Natural killer cell treated with Interleukin-12 subunit alpha and Interleukin-12 subunit beta and Interleukin-15 and Interleukin-18, amount 100 ng/mL, for 72 hours (primary cell): ENCODE results near the gene DKKL1. TPM values are rescaled to one million over a fixed set of nuclear protein-coding genes. Genes with fewer than 3 reads are reported as not detected.

ENCODE experiments used
- ATAC-seq, 2 donors: fragments of 150-1000 bp; cut with Tn5 transposase in 1 of 2; sonication (Bioruptor Pico), chemical (Tn5 transposase) in 1 of 2; 2 replicates each; pipeline ENCODE4 v1.10.0; 2021
- DNase-seq: peaks from one replicate; pipeline ENCODE4 v3.0.0; 2022; ENCODE audit warnings: low spot score
- H3K27ac Mint-ChIP-seq, 2 donors: 1 replicate in 1 of 2; 2 replicates in 1 of 2; pipeline ENCODE4 v1.8.0; 2022; ENCODE audit warnings: mixed read lengths in 2 of 2, mild to moderate bottlenecking in 1 of 2, moderate library complexity in 1 of 2
- H3K27me3 Mint-ChIP-seq, 2 donors: 1 replicate in 1 of 2; 2 replicates in 1 of 2; pipeline ENCODE4 v1.8.0; 2022; ENCODE audit warnings: mixed read lengths in 2 of 2
- H3K36me3 Mint-ChIP-seq: one replicate; pipeline ENCODE4 v1.8.0; 2022; ENCODE audit warnings: mixed read lengths
- H3K4me1 Mint-ChIP-seq, 2 donors: 1 replicate in 1 of 2; 2 replicates in 1 of 2; pipeline ENCODE4 v1.8.0; 2022; ENCODE audit warnings: low read depth in 2 of 2, mixed read lengths in 2 of 2, mild to moderate bottlenecking in 1 of 2
- H3K4me3 Mint-ChIP-seq: one replicate; pipeline ENCODE4 v1.8.0; 2022; ENCODE audit warnings: mixed read lengths
- H3K9me3 Mint-ChIP-seq: 2 replicates; pipeline ENCODE4 v1.8.0; 2022; ENCODE audit warnings: mixed read lengths
- total RNA-seq, 2 donors: library from RNA; stranded (reverse); gene quantifications; one replicate each; pipeline ENCODE4 v1.2.3, GENCODE V29; 2022

Gene DKKL1
- total RNA-seq, 2 donors from 2014 or later: not detected

GRCh38 chr19:49342291-49342721 is 21.4 kb upstream of the DKKL1 start:
- ATAC-seq (no peak), DNase-seq (no peak)
- Mint-ChIP-seq H3K4me3 (no peak overlapping the region), H3K9me3 (no peaks in the 10 kb centered on the region), H3K27me3 (no peaks in the 10 kb centered on the region), H3K36me3 (peaks cover 12% of the 10 kb centered on the region), H3K27ac (no peak overlapping the region), H3K4me1 (peaks cover 38 to 49% of the 10 kb centered on the region in 2 donors)

- no peak for DNase-seq
- no peaks in the 10 kb centered on the region for H3K9me3 Mint-ChIP-seq
- H3K27me3 Mint-ChIP-seq: no peaks in the 10 kb centered on the region
- H3K4me1 Mint-ChIP-seq: peaks cover 31 to 48% of the 10 kb centered on the region in 2 donors
- no peak overlapping the region for H3K27ac Mint-ChIP-seq
- no peak for ATAC-seq
- peaks cover 7% of the 10 kb centered on the region for H3K36me3 Mint-ChIP-seq
- H3K4me3 Mint-ChIP-seq: no peak overlapping the region
Measured at GRCh38 chr19:49343123-49343522, 20.6 kb upstream of the DKKL1 start.

DNA sequence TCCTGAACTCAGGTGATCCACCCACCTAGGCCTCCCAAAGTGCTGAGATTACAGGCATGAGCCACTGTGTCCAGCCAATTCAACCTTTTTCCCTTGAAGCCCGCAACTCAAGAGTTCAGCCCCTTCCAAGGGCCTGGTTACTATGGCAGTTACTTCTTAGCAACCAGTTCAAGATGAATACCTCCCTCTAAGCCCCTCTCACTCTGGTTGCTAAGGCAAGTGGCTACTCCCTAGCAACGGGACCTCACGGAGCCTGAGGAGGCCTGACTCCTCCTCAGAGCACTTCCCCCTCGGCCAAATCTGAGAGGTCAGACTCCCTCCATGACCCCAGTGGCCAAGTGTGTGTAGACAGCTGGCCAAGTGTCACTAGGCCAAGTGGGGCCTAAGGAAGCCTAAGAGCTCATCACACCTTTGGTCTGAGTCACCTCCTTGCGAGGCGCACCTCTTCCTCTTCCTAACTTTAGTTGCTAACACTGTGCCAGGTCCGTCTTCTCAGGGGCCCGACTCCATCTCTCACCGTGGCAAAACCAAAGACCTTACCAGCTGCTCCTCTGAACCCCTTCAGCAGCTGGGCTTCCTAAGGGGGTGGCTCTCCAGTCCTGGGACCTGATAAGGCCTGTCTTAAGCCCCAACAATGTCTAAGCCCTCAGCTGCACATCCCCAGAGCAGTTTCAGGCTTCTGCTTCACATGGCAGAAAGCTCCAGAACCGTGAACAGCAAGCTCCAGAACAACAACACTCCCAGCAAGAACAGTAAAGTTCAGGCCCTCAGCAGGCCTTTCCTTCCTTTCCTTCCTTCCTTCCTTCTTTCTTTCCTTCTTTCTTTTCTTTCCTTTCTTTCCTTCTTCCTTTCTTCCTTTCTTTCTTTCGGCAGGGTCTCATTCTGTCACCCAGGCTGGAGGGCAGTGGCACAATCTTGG is 18.9 kb upstream of the DKKL1 start:
- Mint-ChIP-seq H3K27ac (peak overlapping the region; percentile 46 to 81), H3K36me3 (peaks cover 7% of the 10 kb centered on the region), H3K4me1 (peaks cover 26 to 39% of the 10 kb centered on the region in 2 donors), H3K9me3 (no peaks in the 10 kb centered on the region), H3K4me3 (peak overlapping the region; percentile 15), H3K27me3 (no peaks in the 10 kb centered on the region)
- ATAC-seq: peak; percentile 75 to 80
- no peak for DNase-seq

DNA sequence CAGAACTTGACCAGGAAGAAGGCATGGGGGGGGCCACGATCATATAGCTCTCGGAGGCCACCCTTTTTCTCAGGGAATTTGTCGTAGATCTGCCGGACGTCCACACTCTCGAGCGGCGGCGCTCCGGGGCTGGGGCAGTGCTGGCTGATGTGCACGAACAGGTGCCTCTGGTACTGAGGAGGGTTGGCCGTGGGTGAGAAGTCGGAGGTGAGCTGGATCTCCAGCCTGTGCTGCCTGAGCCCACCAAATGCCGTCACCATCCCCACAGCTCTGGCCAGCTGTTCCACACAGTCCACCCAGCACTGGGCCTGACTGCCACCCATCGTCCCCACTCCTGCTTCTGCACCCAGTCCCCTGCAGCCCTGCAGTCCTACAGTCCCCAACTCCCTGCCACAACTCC is 16.5 kb upstream of the DKKL1 start:
- Mint-ChIP-seq H3K4me3 (no peak overlapping the region), H3K36me3 (no peaks in the 10 kb centered on the region), H3K27ac (no peak overlapping the region), H3K9me3 (no peaks in the 10 kb centered on the region), H3K4me1 (peaks cover 16 to 26% of the 10 kb centered on the region in 2 donors), H3K27me3 (no peaks in the 10 kb centered on the region)
- no peak for ATAC-seq
- DNase-seq: no peak

- H3K4me1 Mint-ChIP-seq: peaks cover 14 to 23% of the 10 kb centered on the region in 2 donors
- DNase-seq (no peak), ATAC-seq (peak; percentile 60 to 65)
- no peak overlapping the region for H3K27ac Mint-ChIP-seq
- H3K36me3 Mint-ChIP-seq: no peaks in the 10 kb centered on the region
- H3K9me3 Mint-ChIP-seq: no peaks in the 10 kb centered on the region
- H3K4me3 Mint-ChIP-seq: no peak overlapping the region
- H3K27me3 Mint-ChIP-seq: no peaks in the 10 kb centered on the region
Measured at GRCh38 chr19:49347835-49348234, 15.8 kb upstream of the DKKL1 start.

GRCh38 chr19:49348305-49349189 is 15.1 kb upstream of the DKKL1 start:
- Mint-ChIP-seq H3K9me3 (no peaks in the 10 kb centered on the region), H3K27ac (no peak overlapping the region), H3K4me1 (peaks cover 11 to 19% of the 10 kb centered on the region in 2 donors), H3K36me3 (no peaks in the 10 kb centered on the region), H3K27me3 (peaks cover 0 to 3% of the 10 kb centered on the region in 2 donors), H3K4me3 (no peak overlapping the region)
- ATAC-seq: no peak
- no peak for DNase-seq

DNA sequence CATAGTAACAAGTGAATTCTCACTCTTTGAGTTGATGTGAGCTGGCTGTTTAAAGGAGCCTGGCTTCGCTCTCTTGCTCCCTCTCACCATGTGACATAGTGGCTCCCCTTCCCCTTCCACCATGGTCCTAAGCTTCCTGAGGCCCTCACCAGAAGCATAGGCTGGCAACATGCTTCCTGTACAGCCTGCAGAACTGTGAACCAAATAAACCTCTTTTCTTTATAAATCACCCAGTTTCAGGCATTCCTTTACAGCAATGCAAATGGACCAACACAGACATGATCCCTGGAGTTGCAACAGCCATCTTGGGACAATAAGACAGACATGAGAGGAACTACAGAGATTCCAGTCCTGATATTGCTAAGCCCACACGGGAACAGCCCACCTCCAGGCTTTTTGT is 14.1 kb upstream of the DKKL1 start:
- Mint-ChIP-seq H3K36me3 (no peaks in the 10 kb centered on the region), H3K4me3 (no peak overlapping the region)

DNA sequence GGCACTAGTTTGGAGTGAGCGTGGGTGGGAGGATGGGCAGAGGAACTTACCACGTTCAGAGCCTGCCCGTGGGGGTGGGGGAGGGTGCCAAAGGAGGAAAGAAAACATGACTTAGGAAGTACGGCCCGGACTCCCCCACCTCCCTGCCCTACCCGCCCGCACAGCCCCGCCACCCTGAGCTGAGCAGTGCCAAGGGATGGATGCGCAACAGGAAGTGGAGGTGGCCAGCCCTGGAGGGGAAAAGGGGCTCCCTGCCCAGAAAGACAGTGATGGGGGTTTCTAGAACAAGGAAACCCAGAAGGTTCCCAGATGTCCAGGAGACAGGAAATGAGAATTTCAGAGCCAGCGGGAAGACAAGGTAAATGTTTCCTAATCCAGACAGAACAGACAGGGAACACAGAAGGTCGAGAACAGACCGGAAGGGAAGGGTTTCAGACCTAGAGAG is 7.7 kb upstream of the DKKL1 start:
- Mint-ChIP-seq H3K4me1 (peaks cover 18 to 27% of the 10 kb centered on the region in 2 donors), H3K27me3 (peaks cover 18 to 21% of the 10 kb centered on the region in 2 donors), H3K27ac (peak overlapping the region in 1 of 2 donors; percentile 56), H3K36me3 (no peaks in the 10 kb centered on the region), H3K4me3 (peak overlapping the region; percentile 24), H3K9me3 (no peaks in the 10 kb centered on the region)
- ATAC-seq (no peak), DNase-seq (no peak)

More for the DNA sequence above, 14.1 kb upstream of the DKKL1 start:
- peaks cover 1 to 3% of the 10 kb centered on the region in 2 donors for H3K27me3 Mint-ChIP-seq
- DNase-seq: no peak
- peaks cover 9 to 15% of the 10 kb centered on the region in 2 donors for H3K4me1 Mint-ChIP-seq
- H3K27ac Mint-ChIP-seq: no peak overlapping the region
- H3K9me3 Mint-ChIP-seq: no peaks in the 10 kb centered on the region
- no peak for ATAC-seq

GRCh38 chr19:49356382-49356781 is 7.3 kb upstream of the DKKL1 start:
- Mint-ChIP-seq H3K27ac (no peak overlapping the region), H3K4me3 (peak overlapping the region; percentile 24), H3K4me1 (peaks cover 21 to 29% of the 10 kb centered on the region in 2 donors), H3K27me3 (peaks cover 21% of the 10 kb centered on the region in 2 donors), H3K9me3 (no peaks in the 10 kb centered on the region), H3K36me3 (no peaks in the 10 kb centered on the region)
- no peak for DNase-seq
- no peak for ATAC-seq

GRCh38 chr19:49357186-49357585 is 6.5 kb upstream of the DKKL1 start:
- ATAC-seq: no peak
- H3K27ac Mint-ChIP-seq: no peak overlapping the region
- no peaks in the 10 kb centered on the region for H3K36me3 Mint-ChIP-seq
- H3K4me3 Mint-ChIP-seq: no peak overlapping the region
- peaks cover 27 to 29% of the 10 kb centered on the region in 2 donors for H3K4me1 Mint-ChIP-seq
- peaks cover 21 to 27% of the 10 kb centered on the region in 2 donors for H3K27me3 Mint-ChIP-seq
- DNase-seq: no peak
- H3K9me3 Mint-ChIP-seq: no peaks in the 10 kb centered on the region

DNA sequence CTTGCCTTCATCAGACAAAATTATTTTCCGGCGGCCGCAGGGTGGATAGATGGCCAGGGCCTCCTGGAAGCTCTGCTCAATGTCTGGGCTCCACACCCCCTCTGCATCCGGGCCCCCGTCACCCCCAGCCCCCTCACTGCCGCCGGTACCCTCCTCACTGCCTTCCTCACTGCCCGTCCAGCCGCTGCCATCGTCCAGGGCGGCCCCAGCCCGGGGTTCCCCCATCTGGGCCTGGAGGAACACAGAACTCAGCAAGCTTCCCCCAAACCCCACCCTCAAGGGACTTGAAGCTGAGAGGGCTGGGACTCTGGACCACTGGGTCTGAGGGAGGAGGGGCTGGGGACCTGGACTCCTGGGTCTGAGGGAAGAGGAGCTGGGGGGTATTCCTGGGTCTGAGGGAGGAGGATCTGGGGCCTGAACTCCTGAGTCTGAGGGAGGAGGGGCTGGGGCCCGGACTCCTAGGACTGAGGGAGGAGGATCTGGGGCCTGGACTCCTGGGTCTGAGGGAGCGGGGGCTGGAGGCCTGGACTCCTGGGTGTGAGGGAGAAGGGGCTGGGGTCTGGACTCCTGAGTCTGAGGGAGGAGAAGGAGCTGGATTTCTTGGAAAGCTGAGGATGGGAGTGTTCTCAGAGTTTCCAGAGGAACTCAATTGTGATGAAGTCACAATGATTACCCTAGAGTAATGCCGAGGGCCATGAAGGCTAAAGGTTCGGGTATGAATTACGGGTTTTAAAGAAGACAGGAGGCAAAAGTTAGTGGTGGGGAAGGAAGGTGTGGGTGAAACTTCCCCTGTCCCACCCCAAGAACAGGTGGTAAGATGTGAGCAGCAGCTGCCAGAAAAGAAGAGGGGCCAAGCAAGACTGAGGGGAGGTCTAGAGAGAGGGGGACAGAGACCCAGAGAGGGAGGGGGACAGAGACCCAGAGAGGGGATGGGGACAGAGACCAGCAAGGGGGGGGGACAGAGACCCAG is 3.5 kb upstream of the DKKL1 start:
- no peak for ATAC-seq

GRCh38 chr19:49361438-49362047 is 2.1 kb upstream of the DKKL1 start:
- H3K27me3 Mint-ChIP-seq: peaks cover 7 to 21% of the 10 kb centered on the region in 2 donors
- DNase-seq: no peak
- peaks cover 18 to 20% of the 10 kb centered on the region in 2 donors for H3K4me1 Mint-ChIP-seq
- H3K9me3 Mint-ChIP-seq: no peaks in the 10 kb centered on the region
- no peaks in the 10 kb centered on the region for H3K36me3 Mint-ChIP-seq
- no peak for ATAC-seq
- no peak overlapping the region for H3K27ac Mint-ChIP-seq
- peak overlapping the region; percentile 42 for H3K4me3 Mint-ChIP-seq

More for the DNA sequence above, 3.5 kb upstream of the DKKL1 start:
- Mint-ChIP-seq H3K9me3 (no peaks in the 10 kb centered on the region), H3K4me3 (no peak overlapping the region), H3K27ac (no peak overlapping the region), H3K4me1 (peaks cover 29% of the 10 kb centered on the region in 2 donors), H3K27me3 (peaks cover 15 to 25% of the 10 kb centered on the region in 2 donors), H3K36me3 (no peaks in the 10 kb centered on the region)
- DNase-seq: no peak
